Measurements from ENCODE around the gene CBX5. TPM values are rescaled to one million over a fixed set of nuclear protein-coding genes. Genes with fewer than 3 reads are reported as not detected.
A peak's percentile ranks its signal among the peaks of the same experiment; 100 is the strongest.

Gene CBX5
- total and polyA plus RNA-seq, 9 of the 15 experiments (the other 6 are each of a cell fraction or from before 2014, with no cell fraction given): 32.6 to 102 (median 59.2) TPM

DNA sequence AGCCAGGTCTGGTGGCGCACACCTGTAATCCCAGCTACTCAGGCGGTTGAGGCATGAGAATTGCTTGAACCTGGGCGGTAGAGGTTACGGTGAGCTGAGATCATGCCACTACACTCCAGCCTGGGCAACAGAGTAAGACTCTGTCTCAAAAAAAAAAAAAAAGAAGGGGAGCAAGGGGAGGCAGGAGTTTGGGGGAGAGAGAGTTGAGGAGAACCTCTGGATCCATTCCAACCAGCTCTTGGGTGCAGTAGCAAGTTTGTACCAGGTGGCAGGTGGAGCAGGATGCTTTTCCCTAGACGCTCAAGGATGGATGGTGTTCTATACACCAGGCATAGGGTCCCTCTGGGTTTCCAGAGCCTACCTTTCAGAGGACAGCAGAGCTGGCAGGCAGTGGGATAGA lies 19.0 kb upstream of the CBX5 start (continued):
- peak; percentile 45 for TF ChIP-seq RBBP5 (IDR thresholded peaks at IDR 0.05; ENCODE audit: borderline replicate concordance, insufficient read depth, low read length, poor library complexity, severe bottlenecking)
- no peak for TF ChIP-seq ZZZ3 (IDR thresholded peaks at IDR 0.05)
- peak; percentile 26; the same call in 1 of the 2 replicates for TF ChIP-seq MTA1 (IDR thresholded peaks at IDR 0.05; ENCODE audit: borderline replicate concordance)
- TF ChIP-seq, protein P1, sequence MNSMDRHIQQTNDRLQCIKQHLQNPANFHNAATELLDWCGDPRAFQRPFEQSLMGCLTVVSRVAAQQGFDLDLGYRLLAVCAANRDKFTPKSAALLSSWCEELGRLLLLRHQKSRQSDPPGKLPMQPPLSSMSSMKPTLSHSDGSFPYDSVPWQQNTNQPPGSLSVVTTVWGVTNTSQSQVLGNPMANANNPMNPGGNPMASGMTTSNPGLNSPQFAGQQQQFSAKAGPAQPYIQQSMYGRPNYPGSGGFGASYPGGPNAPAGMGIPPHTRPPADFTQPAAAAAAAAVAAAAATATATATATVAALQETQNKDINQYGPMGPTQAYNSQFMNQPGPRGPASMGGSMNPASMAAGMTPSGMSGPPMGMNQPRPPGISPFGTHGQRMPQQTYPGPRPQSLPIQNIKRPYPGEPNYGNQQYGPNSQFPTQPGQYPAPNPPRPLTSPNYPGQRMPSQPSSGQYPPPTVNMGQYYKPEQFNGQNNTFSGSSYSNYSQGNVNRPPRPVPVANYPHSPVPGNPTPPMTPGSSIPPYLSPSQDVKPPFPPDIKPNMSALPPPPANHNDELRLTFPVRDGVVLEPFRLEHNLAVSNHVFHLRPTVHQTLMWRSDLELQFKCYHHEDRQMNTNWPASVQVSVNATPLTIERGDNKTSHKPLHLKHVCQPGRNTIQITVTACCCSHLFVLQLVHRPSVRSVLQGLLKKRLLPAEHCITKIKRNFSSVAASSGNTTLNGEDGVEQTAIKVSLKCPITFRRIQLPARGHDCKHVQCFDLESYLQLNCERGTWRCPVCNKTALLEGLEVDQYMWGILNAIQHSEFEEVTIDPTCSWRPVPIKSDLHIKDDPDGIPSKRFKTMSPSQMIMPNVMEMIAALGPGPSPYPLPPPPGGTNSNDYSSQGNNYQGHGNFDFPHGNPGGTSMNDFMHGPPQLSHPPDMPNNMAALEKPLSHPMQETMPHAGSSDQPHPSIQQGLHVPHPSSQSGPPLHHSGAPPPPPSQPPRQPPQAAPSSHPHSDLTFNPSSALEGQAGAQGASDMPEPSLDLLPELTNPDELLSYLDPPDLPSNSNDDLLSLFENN (IDR thresholded peaks at IDR 0.05; ENCODE audit: low read depth in 2 of 2, low read length in 2 of 2): no peak
- TF ChIP-seq HDAC2 (IDR thresholded peaks at IDR 0.05): 0 out of 2 replicates have a peak, but pooled peaks have one; percentile 16
- TF ChIP-seq, protein P2, sequence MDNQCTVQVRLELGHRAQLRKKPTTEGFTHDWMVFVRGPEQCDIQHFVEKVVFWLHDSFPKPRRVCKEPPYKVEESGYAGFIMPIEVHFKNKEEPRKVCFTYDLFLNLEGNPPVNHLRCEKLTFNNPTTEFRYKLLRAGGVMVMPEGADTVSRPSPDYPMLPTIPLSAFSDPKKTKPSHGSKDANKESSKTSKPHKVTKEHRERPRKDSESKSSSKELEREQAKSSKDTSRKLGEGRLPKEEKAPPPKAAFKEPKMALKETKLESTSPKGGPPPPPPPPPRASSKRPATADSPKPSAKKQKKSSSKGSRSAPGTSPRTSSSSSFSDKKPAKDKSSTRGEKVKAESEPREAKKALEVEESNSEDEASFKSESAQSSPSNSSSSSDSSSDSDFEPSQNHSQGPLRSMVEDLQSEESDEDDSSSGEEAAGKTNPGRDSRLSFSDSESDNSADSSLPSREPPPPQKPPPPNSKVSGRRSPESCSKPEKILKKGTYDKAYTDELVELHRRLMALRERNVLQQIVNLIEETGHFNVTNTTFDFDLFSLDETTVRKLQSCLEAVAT (IDR thresholded peaks at IDR 0.05): peak; percentile 84 to 93; a peak in 3 of 4 replicates
- no peak for TF ChIP-seq ZNF224 (CRISPR knock-in tag; IDR thresholded peaks at IDR 0.05)
- TF ChIP-seq KLF10 (CRISPR knock-in tag; IDR thresholded peaks at IDR 0.05): no peak
- TF ChIP-seq, protein P3, sequence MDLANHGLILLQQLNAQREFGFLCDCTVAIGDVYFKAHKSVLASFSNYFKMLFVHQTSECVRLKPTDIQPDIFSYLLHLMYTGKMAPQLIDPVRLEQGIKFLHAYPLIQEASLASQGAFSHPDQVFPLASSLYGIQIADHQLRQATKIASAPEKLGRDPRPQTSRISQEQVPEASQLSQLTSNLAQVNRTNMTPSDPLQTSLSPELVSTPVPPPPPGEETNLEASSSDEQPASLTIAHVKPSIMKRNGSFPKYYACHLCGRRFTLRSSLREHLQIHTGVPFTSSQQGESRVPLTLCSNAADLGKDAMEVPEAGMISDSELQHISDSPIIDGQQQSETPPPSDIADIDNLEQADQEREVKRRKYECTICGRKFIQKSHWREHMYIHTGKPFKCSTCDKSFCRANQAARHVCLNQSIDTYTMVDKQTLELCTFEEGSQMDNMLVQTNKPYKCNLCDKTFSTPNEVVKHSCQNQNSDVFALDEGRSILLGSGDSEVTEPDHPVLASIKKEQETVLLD (IDR thresholded peaks at IDR 0.05): 0 out of 2 replicates have a peak, but pooled peaks have one; percentile 19
- 0 out of 2 replicates have a peak, but pooled peaks have one; percentile 16 for TF ChIP-seq HLTF (IDR thresholded peaks at IDR 0.05)
- TF ChIP-seq, protein P4, sequence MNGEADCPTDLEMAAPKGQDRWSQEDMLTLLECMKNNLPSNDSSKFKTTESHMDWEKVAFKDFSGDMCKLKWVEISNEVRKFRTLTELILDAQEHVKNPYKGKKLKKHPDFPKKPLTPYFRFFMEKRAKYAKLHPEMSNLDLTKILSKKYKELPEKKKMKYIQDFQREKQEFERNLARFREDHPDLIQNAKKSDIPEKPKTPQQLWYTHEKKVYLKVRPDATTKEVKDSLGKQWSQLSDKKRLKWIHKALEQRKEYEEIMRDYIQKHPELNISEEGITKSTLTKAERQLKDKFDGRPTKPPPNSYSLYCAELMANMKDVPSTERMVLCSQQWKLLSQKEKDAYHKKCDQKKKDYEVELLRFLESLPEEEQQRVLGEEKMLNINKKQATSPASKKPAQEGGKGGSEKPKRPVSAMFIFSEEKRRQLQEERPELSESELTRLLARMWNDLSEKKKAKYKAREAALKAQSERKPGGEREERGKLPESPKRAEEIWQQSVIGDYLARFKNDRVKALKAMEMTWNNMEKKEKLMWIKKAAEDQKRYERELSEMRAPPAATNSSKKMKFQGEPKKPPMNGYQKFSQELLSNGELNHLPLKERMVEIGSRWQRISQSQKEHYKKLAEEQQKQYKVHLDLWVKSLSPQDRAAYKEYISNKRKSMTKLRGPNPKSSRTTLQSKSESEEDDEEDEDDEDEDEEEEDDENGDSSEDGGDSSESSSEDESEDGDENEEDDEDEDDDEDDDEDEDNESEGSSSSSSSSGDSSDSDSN (IDR thresholded peaks at IDR 0.05; ENCODE audit: borderline replicate concordance in 1 of 2, low read depth in 2 of 2, low read length in 2 of 2): no peak
- no peak for TF ChIP-seq SP2 (IDR thresholded peaks at IDR 0.05; ENCODE audit: extremely low read depth, low read depth, low read length, poor library complexity, severe bottlenecking)
- TF ChIP-seq, protein P5, sequence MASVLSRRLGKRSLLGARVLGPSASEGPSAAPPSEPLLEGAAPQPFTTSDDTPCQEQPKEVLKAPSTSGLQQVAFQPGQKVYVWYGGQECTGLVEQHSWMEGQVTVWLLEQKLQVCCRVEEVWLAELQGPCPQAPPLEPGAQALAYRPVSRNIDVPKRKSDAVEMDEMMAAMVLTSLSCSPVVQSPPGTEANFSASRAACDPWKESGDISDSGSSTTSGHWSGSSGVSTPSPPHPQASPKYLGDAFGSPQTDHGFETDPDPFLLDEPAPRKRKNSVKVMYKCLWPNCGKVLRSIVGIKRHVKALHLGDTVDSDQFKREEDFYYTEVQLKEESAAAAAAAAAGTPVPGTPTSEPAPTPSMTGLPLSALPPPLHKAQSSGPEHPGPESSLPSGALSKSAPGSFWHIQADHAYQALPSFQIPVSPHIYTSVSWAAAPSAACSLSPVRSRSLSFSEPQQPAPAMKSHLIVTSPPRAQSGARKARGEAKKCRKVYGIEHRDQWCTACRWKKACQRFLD (CRISPR knock-in tag; IDR thresholded peaks at IDR 0.05): no peak
- no peak for TF ChIP-seq ZNF444 (CRISPR knock-in tag; IDR thresholded peaks at IDR 0.05)
